ENCODE results near the gene CREB5. TPM values are rescaled to one million over a fixed set of nuclear protein-coding genes. Genes with fewer than 3 reads are reported as not detected.

The CREB5 gene
- total RNA-seq, 1 experiment from 2014 or later = 5.2 TPM

- no peaks in the 10 kb centered on the region for H4K20me1 ChIP-seq (ENCODE audit: low read length)
- H3K9ac ChIP-seq (ENCODE audit: low read length) = no peak overlapping the region
- POLR2A ChIA-PET (ENCODE audit: unreplicated experiment) = interaction anchor here (0.5 kb wide), 1 partner anchor 458 kb away, joined by 3 read pairs; no protein-coding TSS in a partner anchor
- ATAC-seq (no peak), DNase-seq (no peak)
- no TSS peak for BruUV-seq (replicated peaks)
- no peaks in the 10 kb centered on the region for H3K4me1 ChIP-seq (ENCODE audit: insufficient read depth, low read length)
- no peak overlapping the region for H3K27ac ChIP-seq (ENCODE audit: low read length)
- H3K4me3 ChIP-seq (ENCODE audit: low read length) = no peak overlapping the region
- H3K4me2 ChIP-seq (ENCODE audit: low read length) = no peak overlapping the region
- peaks cover 7% of the 10 kb centered on the region; the same call in 1 of the 2 replicates for H3K27me3 ChIP-seq (ENCODE audit: low read length)
- H3K79me2 ChIP-seq (ENCODE audit: low read length) = no peaks in the 10 kb centered on the region
- no peaks in the 10 kb centered on the region for H3K36me3 ChIP-seq (ENCODE audit: low read depth, low read length)
- intact Hi-C loops (cut with micrococcal nuclease) = no loop called here
- CTCF ChIA-PET = no interaction called here
- no peaks in the 10 kb centered on the region for H3K9me2 ChIP-seq (replicated peaks; ENCODE audit: low read length)
- H3F3A ChIP-seq (ENCODE audit: low read length, unreplicated experiment) = no peaks in the 10 kb centered on the region
- TF ChIP-seq EZH2 (IDR thresholded peaks at IDR 0.05; ENCODE audit: low read length, unreplicated experiment) = no peak
- TF ChIP-seq EZH2phosphoT487 (IDR thresholded peaks at IDR 0.05; ENCODE audit: borderline replicate concordance, low read length) = no peak
- no peak for TF ChIP-seq CTCF (conservative IDR thresholded peaks at IDR 0.05; ENCODE audit: low read depth, low read length)
- H2AFZ ChIP-seq (ENCODE audit: low read length) = no peak overlapping the region; the same call in 1 of the 2 replicates
- H3K9me3 ChIP-seq (ENCODE audit: low read length) = no peaks in the 10 kb centered on the region
These were observed 108.0 kb downstream of the CREB5 start for GRCh38 chr7:28520074-28521015.

- intact Hi-C loops (cut with micrococcal nuclease) = no loop called here
- peaks cover under 1% of the 10 kb centered on the region; the same call in 1 of the 2 replicates for H3K4me1 ChIP-seq (ENCODE audit: insufficient read depth, low read length)
- H3K79me2 ChIP-seq (ENCODE audit: low read length) = no peaks in the 10 kb centered on the region
- ChIA-PET POLR2A (ENCODE audit: unreplicated experiment) (no interaction called here), CTCF (no interaction called here)
- no peaks in the 10 kb centered on the region for H3K36me3 ChIP-seq (ENCODE audit: low read depth, low read length)
- no peaks in the 10 kb centered on the region for H3K9me2 ChIP-seq (replicated peaks; ENCODE audit: low read length)
- ATAC-seq (no peak), DNase-seq (no peak)
- H3F3A ChIP-seq (ENCODE audit: low read length, unreplicated experiment) = no peaks in the 10 kb centered on the region
- H3K27me3 ChIP-seq (ENCODE audit: low read length) = peaks cover 7% of the 10 kb centered on the region; the same call in 1 of the 2 replicates
- H3K27ac ChIP-seq (ENCODE audit: low read length) = no peak overlapping the region
- H3K9ac ChIP-seq (ENCODE audit: low read length) = no peak overlapping the region
- H3K9me3 ChIP-seq (ENCODE audit: low read length) = no peaks in the 10 kb centered on the region
- no peak overlapping the region for H2AFZ ChIP-seq (ENCODE audit: low read length)
- no TSS peak for BruUV-seq (replicated peaks)
- no peak overlapping the region for H3K4me2 ChIP-seq (ENCODE audit: low read length)
- no peaks in the 10 kb centered on the region for H4K20me1 ChIP-seq (ENCODE audit: low read length)
- TF ChIP-seq EZH2 (IDR thresholded peaks at IDR 0.05; ENCODE audit: low read length, unreplicated experiment) = no peak
- no peak for TF ChIP-seq CTCF (conservative IDR thresholded peaks at IDR 0.05; ENCODE audit: low read depth, low read length)
- no peak for TF ChIP-seq EZH2phosphoT487 (IDR thresholded peaks at IDR 0.05; ENCODE audit: borderline replicate concordance, low read length)
- H3K4me3 ChIP-seq (ENCODE audit: low read length) = no peak overlapping the region
These were observed 112.7 kb downstream of the CREB5 start for GRCh38 chr7:28524978-28525377.

- Histone ChIP-seq H3K27me3 (ENCODE audit: low read length) (no peaks in the 10 kb centered on the region; the same call in 1 of the 2 replicates), H3K9ac (ENCODE audit: low read length) (no peak overlapping the region), H3F3A (ENCODE audit: low read length, unreplicated experiment) (no peaks in the 10 kb centered on the region), H3K4me1 (ENCODE audit: insufficient read depth, low read length) (peaks cover 22% of the 10 kb centered on the region), H2AFZ (ENCODE audit: low read length) (no peak overlapping the region), H3K36me3 (ENCODE audit: low read depth, low read length) (no peaks in the 10 kb centered on the region), H3K4me3 (ENCODE audit: low read length) (no peak overlapping the region), H3K27ac (ENCODE audit: low read length) (no peak overlapping the region), H3K9me3 (ENCODE audit: low read length) (no peaks in the 10 kb centered on the region), H4K20me1 (ENCODE audit: low read length) (no peaks in the 10 kb centered on the region), H3K9me2 (replicated peaks; ENCODE audit: low read length) (no peaks in the 10 kb centered on the region), H3K4me2 (ENCODE audit: low read length) (no peak overlapping the region), H3K79me2 (ENCODE audit: low read length) (no peaks in the 10 kb centered on the region)
- DNase-seq = no peak
- no peak for ATAC-seq
- CTCF ChIA-PET = no interaction called here
- intact Hi-C loops (cut with micrococcal nuclease) = no loop called here
- POLR2A ChIA-PET (ENCODE audit: unreplicated experiment) = no interaction called here
- no peak for TF ChIP-seq CTCF (conservative IDR thresholded peaks at IDR 0.05; ENCODE audit: low read depth, low read length)
- TF ChIP-seq EZH2 (IDR thresholded peaks at IDR 0.05; ENCODE audit: low read length, unreplicated experiment) = no peak
- BruUV-seq (replicated peaks) = no TSS peak
These were observed 116.6 kb downstream of the CREB5 start for GRCh38 chr7:28528899-28529298.

Measured in PC-3 (cell line).